Endothelial cell of umbilical vein (primary cell): ENCODE results near the gene DLL4. TPM values are rescaled to one million over a fixed set of nuclear protein-coding genes. Genes with fewer than 3 reads are reported as not detected.

Experiments
- BruUV-seq: library from RNA; stranded (reverse); fragments of 400-500 nt; replicated peaks from 2 replicates; lab custom pipeline; 2021; lab: Mats Ljungman, UMichigan
- CTCF ChIA-PET: fragments of 300-600, 350-600 bp; sonication (Branson Sonifier 250); formaldehyde crosslinking; loops from one replicate; lab custom pipeline; 2021; ENCODE audit warnings: antibody characterized with exemption, inconsistent platforms; lab: Charles Lee
- POLR2A ChIA-PET: fragments of 300-600, 350-600 bp; sonication (Branson Sonifier 250); formaldehyde crosslinking; loops from one replicate; lab custom pipeline; 2021; ENCODE audit warnings: antibody characterized with exemption, inconsistent platforms; lab: Charles Lee
- DNase-seq: peaks from one replicate; pipeline ENCODE4 v3.0.0-alpha.2; 2011; ENCODE audit warnings: low read depth, low spot score
- FAIRE-seq: peaks from 2 replicates; lab custom pipeline; 2011; peaks lifted over from hg19 to GRCh38; lab: Jason Lieb, UNC
- H2AFZ ChIP-seq: 2 replicates; pipeline ENCODE4 v1.6.0; 2012; ENCODE audit warnings: low read depth, low read length, control low read depth, inconsistent platforms
- H3K27ac ChIP-seq: 2 replicates; pipeline ENCODE4 v1.5.1; 2011; ENCODE audit warnings: low read depth, mild to moderate bottlenecking, control low read depth, low read length, moderate library complexity; ENCODE audit not compliant: insufficient read depth
- H3K27me3 ChIP-seq, 2 experiments: 2 replicates each; pipeline versions ENCODE4 v1.6.0 to v1.6.1; 2011; ENCODE audit warnings: low read length in 2 of 2, mixed read lengths in 1 of 2; ENCODE audit not compliant: control insufficient read depth in 2 of 2, insufficient read depth in 2 of 2
- H3K36me3 ChIP-seq, 2 experiments: 2 replicates in 1 of 2; 3 replicates in 1 of 2; pipeline ENCODE4 v1.5.1; 2011; ENCODE audit warnings: low read length in 2 of 2, mild to moderate bottlenecking in 1 of 2, moderate library complexity in 1 of 2; ENCODE audit not compliant: control insufficient read depth in 2 of 2, insufficient read depth in 2 of 2; ENCODE audit errors: extremely low read depth in 1 of 2
- H3K4me1 ChIP-seq: 3 replicates; pipeline ENCODE4 v1.5.1; 2011; ENCODE audit warnings: mild to moderate bottlenecking, low read length; ENCODE audit not compliant: control insufficient read depth, insufficient read depth; ENCODE audit errors: extremely low read depth
- H3K4me2 ChIP-seq: 2 replicates; pipeline ENCODE4 v1.6.1; 2011; ENCODE audit warnings: low read length, control low read depth, mixed read lengths; ENCODE audit not compliant: insufficient read depth
- H3K4me3 ChIP-seq, 3 experiments: fragments of 200-600 bp in 1 of 3; sonication (generic), shearing (Covaris generic) in 1 of 3; replicated peaks in 1 of 3; 2 replicates each; pipeline ENCODE4 v1.5.1; 2011 to 2016; ENCODE audit warnings: control low read depth in 3 of 3, low read length in 3 of 3, mild to moderate bottlenecking in 2 of 3, inconsistent platforms in 1 of 3, low read depth in 1 of 3, moderate library complexity in 1 of 3; ENCODE audit not compliant: insufficient read depth in 1 of 3
- H3K79me2 ChIP-seq: 2 replicates; pipeline ENCODE4 v1.6.0; 2012; ENCODE audit warnings: low read length, inconsistent platforms; ENCODE audit not compliant: control insufficient read depth, insufficient read depth
- H3K9ac ChIP-seq: replicated peaks from 2 replicates; pipeline ENCODE3; 2011; ENCODE audit warnings: low read length, control low read depth; ENCODE audit not compliant: insufficient read depth; ENCODE audit errors: extremely low read depth
- H3K9me1 ChIP-seq: replicated peaks from 3 replicates; pipeline ENCODE4 v1.6.0; 2011; ENCODE audit warnings: mild to moderate bottlenecking, low read length; ENCODE audit not compliant: control insufficient read depth, insufficient read depth; ENCODE audit errors: extremely low read depth
- H3K9me3 ChIP-seq: replicated peaks from 2 replicates; pipeline ENCODE4 v1.5.1; 2012; ENCODE audit warnings: low read length, inconsistent platforms; ENCODE audit not compliant: control insufficient read depth, insufficient read depth
- H4K20me1 ChIP-seq: replicated peaks from 2 replicates; pipeline ENCODE3; 2011; ENCODE audit warnings: mild to moderate bottlenecking, low read length; ENCODE audit not compliant: control insufficient read depth, insufficient read depth; ENCODE audit errors: extremely low read depth
- CTCF ChIP-seq, 2 donors: IDR thresholded peaks; 1 replicate in 1 of 2; 2 replicates in 1 of 2; pipeline ENCODE4 v1.5.1; 2011; ENCODE audit warnings: low read length in 2 of 2, mild to moderate bottlenecking in 2 of 2, moderate library complexity in 2 of 2, control low read depth in 1 of 2, inconsistent platforms in 1 of 2, low read depth in 1 of 2; ENCODE audit not compliant: insufficient read depth in 1 of 2; ENCODE audit errors: extremely low read depth in 1 of 2
- EZH2 ChIP-seq: IDR thresholded peaks from 2 replicates; pipeline ENCODE4 v1.6.1; 2012; ENCODE audit warnings: borderline replicate concordance, low read depth, mild to moderate bottlenecking, moderate library complexity, low read length, inconsistent platforms; ENCODE audit not compliant: severe bottlenecking
- FOS ChIP-seq: IDR thresholded peaks from 2 replicates; pipeline ENCODE4 v1.6.1; 2011; ENCODE audit warnings: mild to moderate bottlenecking, low read length, moderate library complexity, borderline replicate concordance; ENCODE audit not compliant: insufficient read depth
- GATA2 ChIP-seq: IDR thresholded peaks from 2 replicates; pipeline ENCODE4 v1.7.0; 2011; ENCODE audit warnings: low read depth, mild to moderate bottlenecking, moderate library complexity, mixed read lengths, low read length; ENCODE audit not compliant: insufficient read length, insufficient read depth
- JUN ChIP-seq: IDR thresholded peaks from 2 replicates; pipeline ENCODE4 v1.6.1; 2011; ENCODE audit warnings: borderline replicate concordance, low read depth; ENCODE audit not compliant: insufficient read length, insufficient read depth
- MAX ChIP-seq: IDR thresholded peaks from 2 replicates; pipeline ENCODE4 v1.6.1; 2011; ENCODE audit not compliant: insufficient read depth, insufficient read length
- MYC ChIP-seq: IDR thresholded peaks from one replicate; pipeline ENCODE4 v1.6.1; 2011; ENCODE audit warnings: mild to moderate bottlenecking, low read depth, low read length
- POLR2A ChIP-seq: IDR thresholded peaks from 2 replicates; pipeline ENCODE4 v1.6.1; 2012; ENCODE audit warnings: low read depth, mild to moderate bottlenecking, control low read depth, low read length
- POLR2AphosphoS5 ChIP-seq: IDR thresholded peaks from 2 replicates; pipeline ENCODE4 v1.6.1; 2012; ENCODE audit warnings: low read depth, mild to moderate bottlenecking, control low read depth, low read length, moderate library complexity; ENCODE audit not compliant: insufficient read depth
- dilution Hi-C: fragments of 300-500 bp; cut with MboI; formaldehyde crosslinking; loops from one replicate; pipeline ENCODE4 v1.15.0; 2019; ENCODE audit warnings: low sequenced_read_pairs; ENCODE audit not compliant: extremely low pct_ligation_motif_present
- intact Hi-C: fragments of 100-400 bp; cut with micrococcal nuclease; formaldehyde crosslinking; loops from one replicate; pipeline ENCODE4 v1.10.0; 2022
- polyA plus RNA-seq, 4 experiments: library from polyadenylated mRNA; depleted of rRNA in 3 of 4; stranded (reverse) in 3 of 4; unstranded in 1 of 4; fragments of >200 nt; gene quantifications; 2 replicates each; pipeline versions ENCODE4 v1.2.1 to v1.2.3, GENCODE V29; 2011 to 2012; ENCODE audit warnings: missing spikeins in 1 of 4
- total RNA-seq: library from RNA; stranded (reverse); gene quantifications from 2 replicates; pipeline ENCODE4 v1.2.3, GENCODE V29; 2021

Gene DLL4
- total and polyA plus RNA-seq, 2 donors (not counting 3 experiments of a cell fraction or from before 2014, with no cell fraction given), result 55.2 to 57.8 TPM

GRCh38 chr15:40968290-40969085 lies 39.3 kb downstream of the DLL4 start:
- no peaks in the 10 kb centered on the region for H4K20me1 ChIP-seq
- H2AFZ ChIP-seq, result no peak overlapping the region
- dilution Hi-C loops, result no loop called here
- H3K9me3 ChIP-seq, result no peaks in the 10 kb centered on the region
- no peaks in the 10 kb centered on the region for H3K36me3 ChIP-seq
- TF ChIP-seq POLR2A (no peak), MAX (no peak), CTCF (IDR thresholded peaks at IDR 0.05; ENCODE audit: extremely low read depth in 1 of 2, insufficient read depth in 1 of 2, low read depth in 1 of 2, low read length in 2 of 2) (no peak), EZH2 (no peak), JUN (no peak), FOS (no peak), MYC (no peak), POLR2AphosphoS5 (no peak), GATA2 (no peak)
- intact Hi-C loops, result no loop called here
- no TSS peak for BruUV-seq
- no peak overlapping the region for H3K27ac ChIP-seq
- ChIA-PET POLR2A (no interaction called here), CTCF (interaction anchor here (0.9 to 3.2 kb wide), 4 partner anchors 13 to 110 kb away, joined by 3 to 10 read pairs (median 6); no protein-coding TSS in a partner anchor)
- no peaks in the 10 kb centered on the region for H3K27me3 ChIP-seq
- no peaks in the 10 kb centered on the region for H3K9me1 ChIP-seq
- H3K4me2 ChIP-seq, result no peak overlapping the region
- no peak overlapping the region for H3K4me3 ChIP-seq
- H3K9ac ChIP-seq, result no peak overlapping the region
- DNase-seq, result no peak
- no peaks in the 10 kb centered on the region for H3K79me2 ChIP-seq
- peak; percentile 46 for FAIRE-seq
- H3K4me1 ChIP-seq, result no peaks in the 10 kb centered on the region
